HepG2 (cell line): ENCODE results near the gene RNLS. TPM values are rescaled to one million over a fixed set of nuclear protein-coding genes. Genes with fewer than 3 reads are reported as not detected.

Experiments
- ATAC-seq: fragments of 200-7000 bp; cut with Tn5 transposase; 3 replicates; pipeline ENCODE4 v1.9.1; 2020; ENCODE audit warnings: mild to moderate bottlenecking, moderate library complexity
- BruUV-seq: library from RNA; stranded (reverse); fragments of 400-500 nt; replicated peaks from 2 replicates; lab custom pipeline; 2021; lab: Mats Ljungman, UMichigan
- CTCF ChIA-PET: fragments of 300-600 bp; formaldehyde crosslinking; extraction: SDS; loops from one replicate; lab custom pipeline; 2021; ENCODE audit warnings: low total read pairs, inconsistent platforms, low intra/inter-chr PET ratio; lab: Yijun Ruan, JAX
- POLR2A ChIA-PET: fragments of 350-600 bp; sonication (Branson Sonifier 250); formaldehyde crosslinking; loops from one replicate; lab custom pipeline; 2020; ENCODE audit warnings: antibody characterized with exemption, inconsistent platforms; lab: Yijun Ruan, JAX
- DNase-seq: peaks from one replicate; pipeline ENCODE4 v3.0.0-alpha.2; 2015; ENCODE audit warnings: low spot score
- FAIRE-seq: peaks from 3 replicates; lab custom pipeline; 2011; peaks lifted over from hg19 to GRCh38; lab: Jason Lieb, UNC
- H2AFZ ChIP-seq: one replicate; pipeline ENCODE4 v1.6.1; 2011; ENCODE audit warnings: low read length, inconsistent platforms
- H3K27ac ChIP-seq: fragments of 300-600 bp; 3 replicates; pipeline ENCODE4 v1.8.0; 2011; ENCODE audit warnings: mixed run types, mild to moderate bottlenecking, mixed read lengths, low read length, inconsistent platforms; ENCODE audit not compliant: insufficient read depth; ENCODE audit errors: extremely low read length
- H3K27me3 ChIP-seq, 2 experiments: fragments of 200-600 bp in 1 of 2; 2 replicates in 1 of 2; 3 replicates in 1 of 2; pipeline versions ENCODE4 v1.6.0 to v1.8.0; 2011; ENCODE audit warnings: low read length in 2 of 2, mild to moderate bottlenecking in 2 of 2, moderate library complexity in 2 of 2, inconsistent platforms in 1 of 2; ENCODE audit not compliant: insufficient read depth in 2 of 2, control insufficient read depth in 1 of 2
- H3K36me3 ChIP-seq, 2 experiments: fragments of 200-600 bp in 1 of 2; replicated peaks in 1 of 2; 2 replicates in 1 of 2; 3 replicates in 1 of 2; pipeline versions ENCODE4 v1.5.1 to v1.8.0; 2011; ENCODE audit warnings: low read length in 2 of 2, inconsistent platforms in 1 of 2; ENCODE audit not compliant: insufficient read depth in 2 of 2, control insufficient read depth in 1 of 2
- H3K4me1 ChIP-seq: 2 replicates; pipeline ENCODE4 v1.5.1; 2012; ENCODE audit warnings: low read length, inconsistent platforms; ENCODE audit not compliant: insufficient read depth
- H3K4me2 ChIP-seq: 2 replicates; pipeline ENCODE4 v1.6.0; 2011; ENCODE audit warnings: low read depth, low read length, inconsistent platforms
- H3K4me3 ChIP-seq, 3 experiments: fragments of 200-600 bp in 1 of 3; sonication (generic), shearing (Covaris generic) in 1 of 3; replicated peaks in 1 of 3; 2 replicates each; pipeline ENCODE4 v1.5.1; 2011 to 2016; ENCODE audit warnings: low read length in 3 of 3, inconsistent platforms in 2 of 3, low read depth in 2 of 3, mild to moderate bottlenecking in 2 of 3, control low read depth in 1 of 3, mixed read lengths in 1 of 3; ENCODE audit not compliant: insufficient read depth in 1 of 3
- H3K79me2 ChIP-seq: one replicate; pipeline ENCODE4 v1.6.1; 2011; ENCODE audit warnings: low read length, inconsistent platforms; ENCODE audit not compliant: insufficient read depth
- H3K9ac ChIP-seq: 2 replicates; pipeline ENCODE4 v1.6.0; 2011; ENCODE audit warnings: mild to moderate bottlenecking, low read depth, low read length, inconsistent platforms; ENCODE audit not compliant: insufficient read depth
- H3K9me3 ChIP-seq: 2 replicates; pipeline ENCODE4 v1.5.1; 2012; ENCODE audit warnings: mild to moderate bottlenecking, low read length
- H4K20me1 ChIP-seq: 2 replicates; pipeline ENCODE4 v1.6.0; 2011; ENCODE audit warnings: inconsistent platforms, mild to moderate bottlenecking, low read length, moderate library complexity; ENCODE audit not compliant: insufficient read depth
- CTCF ChIP-seq: sonication (generic); formaldehyde crosslinking; IDR thresholded peaks from 2 replicates; pipeline ENCODE4 v1.5.0; 2020; ENCODE audit warnings: mild to moderate bottlenecking, missing genetic modification reagents, moderate library complexity
- FOXM1 ChIP-seq: sonication (generic); formaldehyde crosslinking; IDR thresholded peaks from 2 replicates; pipeline ENCODE4 v1.5.0; 2020; ENCODE audit warnings: missing genetic modification reagents
- MNT ChIP-seq: fragments of 450-650 bp; IDR thresholded peaks from 2 replicates; pipeline ENCODE4 v1.6.1; 2016
- NFIC ChIP-seq: IDR thresholded peaks from 2 replicates; pipeline ENCODE4 v1.6.1; 2012; ENCODE audit warnings: mild to moderate bottlenecking, low read length, inconsistent platforms
- STAG1 ChIP-seq: sonication (generic); formaldehyde crosslinking; IDR thresholded peaks from 2 replicates; pipeline ENCODE4 v1.4.0; 2020; ENCODE audit warnings: missing genetic modification reagents
- TBL1XR1 ChIP-seq: fragments of 150-350 bp; IDR thresholded peaks from 2 replicates; pipeline ENCODE4 v1.6.1; 2014; ENCODE audit warnings: borderline replicate concordance, low read length; ENCODE audit not compliant: partially characterized antibody
- U2AF1 ChIP-seq: fragments of 200-400 bp; formaldehyde crosslinking; optimal IDR thresholded peaks from 2 replicates; pipeline ENCODE3; 2017; ENCODE audit warnings: mild to moderate bottlenecking, low read depth, low read length
- ZBTB14 ChIP-seq: sonication (generic); formaldehyde crosslinking; IDR thresholded peaks from 2 replicates; pipeline ENCODE4 v1.4.0; 2020; ENCODE audit warnings: missing genetic modification reagents
- ZFP1 ChIP-seq: IDR thresholded peaks from 2 replicates; pipeline ENCODE4 v1.6.1; 2016
- ZNF230 ChIP-seq: sonication (generic); formaldehyde crosslinking; IDR thresholded peaks from 2 replicates; pipeline ENCODE4 v1.4.0; 2020; ENCODE audit warnings: mild to moderate bottlenecking, missing genetic modification reagents
- ZNF329 ChIP-seq: sonication (generic); formaldehyde crosslinking; IDR thresholded peaks from 2 replicates; pipeline ENCODE4 v1.9.0; 2021; ENCODE audit warnings: low read depth, mild to moderate bottlenecking, missing genetic modification reagents
- ZNF431 ChIP-seq: sonication (generic); formaldehyde crosslinking; IDR thresholded peaks from 2 replicates; pipeline ENCODE4 v1.9.0; 2022; ENCODE audit warnings: missing genetic modification reagents, low read depth, mild to moderate bottlenecking, borderline replicate concordance
- ZNF549 ChIP-seq: sonication (generic); formaldehyde crosslinking; IDR thresholded peaks from 2 replicates; pipeline ENCODE4 v1.5.0; 2020; ENCODE audit warnings: missing genetic modification reagents
- ZNF615 ChIP-seq: sonication (generic); formaldehyde crosslinking; IDR thresholded peaks from 2 replicates; pipeline ENCODE4 v1.5.0; 2020; ENCODE audit warnings: mild to moderate bottlenecking, missing genetic modification reagents, borderline replicate concordance
- ZSCAN31 ChIP-seq: sonication (generic); formaldehyde crosslinking; IDR thresholded peaks from 2 replicates; pipeline ENCODE4 v1.5.0; 2020; ENCODE audit warnings: low read depth, mild to moderate bottlenecking, missing genetic modification reagents
- WGBS: methylation state at CpG from one replicate; pipeline ENCODE4 v1.1.6; 2017; ENCODE audit warnings: low lambda C conversion rate; 5-methylcytosine and 5-hydroxymethylcytosine counted together
- in situ Hi-C: cut with HindIII; loops from 2 replicates; pipeline ENCODE4 v1.10.0; 2017; ENCODE audit warnings: low pct_unique_long_range_greater_than_20kb; ENCODE audit not compliant: extremely low pct_ligation_motif_present
- intact Hi-C: fragments of 100-400 bp; cut with micrococcal nuclease; formaldehyde crosslinking; loops from one replicate; pipeline ENCODE4 v1.10.0; 2022; ENCODE audit not compliant: unreplicated experiment
- polyA plus RNA-seq, 8 experiments: library from polyadenylated mRNA; depleted of rRNA in 3 of 8; stranded (reverse) in 7 of 8; unstranded in 1 of 8; fragments of >200 nt; fragmentation: Illumina TruSeq in 4 of 8; extraction: Trizol in 4 of 8; gene quantifications; 2 replicates each; pipeline versions ENCODE4 v1.2.1 to v1.2.3, GENCODE V29; 2011 to 2016; ENCODE audit warnings: low read depth in 4 of 8, missing spikeins in 1 of 8, mixed read lengths in 1 of 8; ENCODE audit not compliant: insufficient read depth in 1 of 8
- total RNA-seq, 5 experiments: library from RNA; depleted of rRNA; stranded (reverse); fragments of >200 nt; fragmentation: Illumina TruSeq; extraction: Trizol; gene quantifications; 2 replicates each; pipeline ENCODE4 v1.2.3, GENCODE V29; 2016; ENCODE audit warnings: low read depth in 1 of 5

Gene RNLS
- total and polyA plus RNA-seq, 2 of the 13 experiments (the other 11 are each of a cell fraction or from before 2014, with no cell fraction given): not detected

GRCh38 chr10:88319960-88320517, 263.1 kb downstream of the RNLS start:
- WGBS: 5% methylated on average over 1 of the region's 1 CpG
- in situ Hi-C loops: no loop called here
- TF ChIP-seq ZNF329 (CRISPR knock-in tag): no peak
- no peak for TF ChIP-seq MNT
- TF ChIP-seq ZSCAN31: no peak
- peak; percentile 60; the same call in 1 of the 2 replicates for TF ChIP-seq ZFP1 (CRISPR knock-in tag)
- no peak for TF ChIP-seq ZNF549 (CRISPR knock-in tag)
- TF ChIP-seq ZBTB14: no peak
- TF ChIP-seq, all 625 proteins: peak for 1
- no peak overlapping the region for H3K4me3 ChIP-seq
- DNase-seq: no peak
- no peaks in the 10 kb centered on the region for H3K4me1 ChIP-seq
- intact Hi-C loops: no loop called here
- H2AFZ ChIP-seq: no peak overlapping the region
- no peak overlapping the region for H3K27ac ChIP-seq
- no peaks in the 10 kb centered on the region for H3K27me3 ChIP-seq
- peaks cover 35% of the 10 kb centered on the region for H3K9me3 ChIP-seq
- ChIA-PET CTCF (no interaction called here), POLR2A (no interaction called here)
- no peak overlapping the region for H3K4me2 ChIP-seq
- BruUV-seq: no TSS peak
- H3K79me2 ChIP-seq: no peaks in the 10 kb centered on the region
- no peaks in the 10 kb centered on the region for H4K20me1 ChIP-seq
- H3K9ac ChIP-seq: no peak overlapping the region
- no peak for FAIRE-seq
- no peaks in the 10 kb centered on the region for H3K36me3 ChIP-seq
- no peak for ATAC-seq

GRCh38 chr10:88318803-88319202, 264.3 kb downstream of the RNLS start:
- H3K79me2 ChIP-seq: no peaks in the 10 kb centered on the region
- no peaks in the 10 kb centered on the region for H3K27me3 ChIP-seq
- ATAC-seq (no peak), FAIRE-seq (no peak), DNase-seq (peak; percentile 1)
- no peaks in the 10 kb centered on the region for H3K4me1 ChIP-seq
- H3K27ac ChIP-seq: no peak overlapping the region
- H2AFZ ChIP-seq: no peak overlapping the region
- H3K4me3 ChIP-seq: no peak overlapping the region
- POLR2A ChIA-PET: no interaction called here
- H3K9me3 ChIP-seq: peaks cover 35% of the 10 kb centered on the region
- H3K9ac ChIP-seq: no peak overlapping the region
- intact Hi-C loops (no loop called here), in situ Hi-C loops (no loop called here)
- no peaks in the 10 kb centered on the region for H3K36me3 ChIP-seq
- no peaks in the 10 kb centered on the region for H4K20me1 ChIP-seq
- TF ChIP-seq ZNF431 (CRISPR knock-in tag) (no peak), ZNF615 (no peak), CTCF (CRISPR knock-in tag) (peak; percentile 40), U2AF1 (no peak), ZNF230 (CRISPR knock-in tag) (peak; percentile 100), STAG1 (peak; percentile 26), NFIC (no peak), TBL1XR1 (no peak), FOXM1 (no peak)
- no TSS peak for BruUV-seq
- no peak overlapping the region for H3K4me2 ChIP-seq
- WGBS: 36% methylated on average over 2 of the region's 2 CpGs
- CTCF ChIA-PET: no interaction called here
